Smooth muscle cell (in vitro differentiated cells): Measurements from ENCODE around the gene AAMP. TPM values are rescaled to one million over a fixed set of nuclear protein-coding genes. Genes with fewer than 3 reads are reported as not detected.
A peak's percentile ranks its signal among the peaks of the same experiment; 100 is the strongest.

Experiments used
- DNase-seq: peaks from one replicate; lab custom pipeline; 2025; ENCODE audit not compliant: unreplicated experiment; lab: John Stamatoyannopoulos, UW
- H2AFZ ChIP-seq: fragments of 200-600 bp; sonication (generic); 2 replicates; pipeline ENCODE4 v1.6.0; 2016; ENCODE audit warnings: antibody characterized with exemption, low read depth, mild to moderate bottlenecking
- H3F3A ChIP-seq: fragments of 200-600 bp; sonication (generic); 2 replicates; pipeline ENCODE4 v1.6.0; 2017; ENCODE audit warnings: antibody characterized with exemption, low read depth
- H3K27ac ChIP-seq: fragments of 200-600 bp; sonication (generic); 2 replicates; pipeline ENCODE4 v1.5.1; 2016; ENCODE audit warnings: low read depth, mild to moderate bottlenecking
- H3K27me3 ChIP-seq: fragments of 200-600 bp; sonication (generic); 2 replicates; pipeline ENCODE4 v1.6.1; 2016; ENCODE audit warnings: low read depth, mild to moderate bottlenecking
- H3K36me3 ChIP-seq: fragments of 200-600 bp; sonication (generic); 2 replicates; pipeline ENCODE4 v1.5.1; 2016; ENCODE audit warnings: low read depth
- H3K4me1 ChIP-seq: fragments of 200-600 bp; sonication (generic); 2 replicates; pipeline ENCODE4 v1.5.1; 2016; ENCODE audit warnings: low read depth
- H3K4me2 ChIP-seq: fragments of 200-600 bp; sonication (generic); 2 replicates; pipeline ENCODE4 v1.6.0; 2016; ENCODE audit warnings: mild to moderate bottlenecking
- H3K4me3 ChIP-seq: fragments of 200-600 bp; sonication (generic); 2 replicates; pipeline ENCODE4 v1.5.1; 2016; ENCODE audit warnings: mild to moderate bottlenecking
- H3K79me2 ChIP-seq: fragments of 200-600 bp; sonication (generic); 2 replicates; pipeline ENCODE4 v1.6.0; 2016; ENCODE audit warnings: low read depth, mild to moderate bottlenecking
- H3K9ac ChIP-seq: fragments of 200-600 bp; sonication (generic); 2 replicates; pipeline ENCODE4 v1.6.0; 2016; ENCODE audit warnings: low read depth
- H3K9me3 ChIP-seq: fragments of 200-600 bp; sonication (generic); replicated peaks from 2 replicates; pipeline ENCODE4 v1.5.1; 2016; ENCODE audit warnings: low read depth
- H4K20me1 ChIP-seq: fragments of 200-600 bp; sonication (generic); 2 replicates; pipeline ENCODE4 v1.6.0; 2016; ENCODE audit warnings: low read depth
- WGBS: methylation state at CpG from one replicate; pipeline ENCODE4 v1.1.7; 2016; ENCODE audit warnings: low lambda C conversion rate; 5-methylcytosine and 5-hydroxymethylcytosine counted together
- polyA plus RNA-seq: library from polyadenylated mRNA; unstranded; fragments of >200 nt; fragmentation: Nextera tagmentation; extraction: Ambion mirVana; gene quantifications from 2 replicates; pipeline ENCODE4 v1.2.1, GENCODE V29; 2016
- total RNA-seq: library from RNA; depleted of rRNA; stranded (reverse); fragments of >200 nt; gene quantifications from 2 replicates; pipeline ENCODE4 v1.2.3, GENCODE V29; 2014
- TF ChIP-seq, protein P1 (sequence below): fragments of 200-600 bp; sonication (generic); IDR thresholded peaks from 2 replicates; pipeline ENCODE4 v1.5.1; 2017; ENCODE audit warnings: borderline replicate concordance, mild to moderate bottlenecking, antibody characterized with exemption; ENCODE audit not compliant: insufficient read depth, poor library complexity, severe bottlenecking

AAMP gene
- total and polyA plus RNA-seq, 2 experiments from 2014 or later, result 71.5 to 95.8 TPM

- Histone ChIP-seq H3K4me3 (peak overlapping the region; percentile 39), H3K4me1 (peaks cover 36% of the 10 kb centered on the region)
- WGBS, result 88% methylated on average over 6 of the region's 6 CpGs
Observed at GRCh38 chr2:218285604-218286003, 15.7 kb upstream of the AAMP start.

GRCh38 chr2:218284106-218284811, 14.3 kb upstream of the AAMP start:
- Histone ChIP-seq H2AFZ (no peak overlapping the region), H3K4me3 (no peak overlapping the region), H3K9me3 (no peaks in the 10 kb centered on the region), H3K27me3 (no peaks in the 10 kb centered on the region), H4K20me1 (peaks cover 10% of the 10 kb centered on the region), H3K79me2 (peaks cover 80% of the 10 kb centered on the region), H3K9ac (peak overlapping the region; percentile 65), H3K4me1 (peaks cover 26% of the 10 kb centered on the region), H3F3A (peaks cover 45% of the 10 kb centered on the region), H3K27ac (peak overlapping the region; percentile 100), H3K4me2 (peak overlapping the region; percentile 71), H3K36me3 (no peaks in the 10 kb centered on the region)
- peak; percentile 23 for DNase-seq
- TF ChIP-seq, protein P1, sequence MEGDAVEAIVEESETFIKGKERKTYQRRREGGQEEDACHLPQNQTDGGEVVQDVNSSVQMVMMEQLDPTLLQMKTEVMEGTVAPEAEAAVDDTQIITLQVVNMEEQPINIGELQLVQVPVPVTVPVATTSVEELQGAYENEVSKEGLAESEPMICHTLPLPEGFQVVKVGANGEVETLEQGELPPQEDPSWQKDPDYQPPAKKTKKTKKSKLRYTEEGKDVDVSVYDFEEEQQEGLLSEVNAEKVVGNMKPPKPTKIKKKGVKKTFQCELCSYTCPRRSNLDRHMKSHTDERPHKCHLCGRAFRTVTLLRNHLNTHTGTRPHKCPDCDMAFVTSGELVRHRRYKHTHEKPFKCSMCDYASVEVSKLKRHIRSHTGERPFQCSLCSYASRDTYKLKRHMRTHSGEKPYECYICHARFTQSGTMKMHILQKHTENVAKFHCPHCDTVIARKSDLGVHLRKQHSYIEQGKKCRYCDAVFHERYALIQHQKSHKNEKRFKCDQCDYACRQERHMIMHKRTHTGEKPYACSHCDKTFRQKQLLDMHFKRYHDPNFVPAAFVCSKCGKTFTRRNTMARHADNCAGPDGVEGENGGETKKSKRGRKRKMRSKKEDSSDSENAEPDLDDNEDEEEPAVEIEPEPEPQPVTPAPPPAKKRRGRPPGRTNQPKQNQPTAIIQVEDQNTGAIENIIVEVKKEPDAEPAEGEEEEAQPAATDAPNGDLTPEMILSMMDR, result no peak
- 60% methylated on average over 16 of the region's 16 CpGs for WGBS

More at GRCh38 chr2:218285604-218286003, 15.7 kb upstream of the AAMP start:
- Histone ChIP-seq H3K4me2 (peak overlapping the region; percentile 86), H3K79me2 (peaks cover 80% of the 10 kb centered on the region), H3K9me3 (no peaks in the 10 kb centered on the region), H2AFZ (no peak overlapping the region), H3K27me3 (no peaks in the 10 kb centered on the region), H4K20me1 (peaks cover 10% of the 10 kb centered on the region), H3K27ac (peak overlapping the region; percentile 100), H3K9ac (peak overlapping the region; percentile 98), H3F3A (peaks cover 48% of the 10 kb centered on the region), H3K36me3 (no peaks in the 10 kb centered on the region)
- TF ChIP-seq, protein P1, result no peak
- no peak for DNase-seq

- no peaks in the 10 kb centered on the region for H3K36me3 ChIP-seq
- peaks cover 66% of the 10 kb centered on the region for H3K79me2 ChIP-seq
- peak overlapping the region; percentile 96 for H3K9ac ChIP-seq
- no peaks in the 10 kb centered on the region for H3K9me3 ChIP-seq
- peak overlapping the region; percentile 80 for H3K4me2 ChIP-seq
- no peak overlapping the region for H3K4me3 ChIP-seq
- H4K20me1 ChIP-seq, result peaks cover 14% of the 10 kb centered on the region
- TF ChIP-seq, protein P1, result no peak
- DNase-seq, result peak; percentile 21
- peak overlapping the region; percentile 100 for H3K27ac ChIP-seq
- no peaks in the 10 kb centered on the region for H3K27me3 ChIP-seq
- H3K4me1 ChIP-seq, result peaks cover 22% of the 10 kb centered on the region
- H2AFZ ChIP-seq, result no peak overlapping the region
- H3F3A ChIP-seq, result peaks cover 30% of the 10 kb centered on the region
- 35% methylated on average over 16 of the region's 17 CpGs for WGBS
Observed at GRCh38 chr2:218282173-218282991, 12.4 kb upstream of the AAMP start.
